HEK293T (cell line): Measurements from ENCODE around the gene MGAT4C.

Source experiments
- ELF4 ChIP-seq: fragments of 450-650 bp; IDR thresholded peaks from 2 replicates; pipeline ENCODE4 v1.6.1; 2017; ENCODE audit warnings: antibody characterized with exemption
- FOXA1 ChIP-seq: fragments of 450-650 bp; IDR thresholded peaks from 2 replicates; pipeline ENCODE4 v1.6.1; 2016; ENCODE audit warnings: mild to moderate bottlenecking
- FOXM1 ChIP-seq: fragments of 450-650 bp; IDR thresholded peaks from 2 replicates; pipeline ENCODE4 v1.6.1; 2017; ENCODE audit warnings: mild to moderate bottlenecking, borderline replicate concordance
- LEF1 ChIP-seq: fragments of 450-650 bp; IDR thresholded peaks from 2 replicates; pipeline ENCODE4 v1.6.1; 2017; ENCODE audit warnings: mild to moderate bottlenecking, borderline replicate concordance
- NFRKB ChIP-seq: fragments of 450-650 bp; IDR thresholded peaks from 2 replicates; pipeline ENCODE4 v1.6.1; 2016; ENCODE audit warnings: mild to moderate bottlenecking, moderate library complexity
- ZNF384 ChIP-seq: fragments of 450-650 bp; IDR thresholded peaks from 2 replicates; pipeline ENCODE4 v1.6.1; 2016

- TF ChIP-seq NFRKB (no peak), LEF1 (no peak), FOXM1 (no peak), FOXA1 (no peak), ZNF384 (no peak), ELF4 (no peak)
Observed at GRCh38 chr12:86283620-86284019, 27.4 kb upstream of the MGAT4C start.
